Lower lobe of right lung (tissue), 2 donors: ENCODE data around the gene HECW1. TPM values are rescaled to one million over a fixed set of nuclear protein-coding genes. Genes with fewer than 3 reads are reported as not detected.
A peak's percentile ranks its signal among the peaks of the same experiment; 100 is the strongest.
"Not testable (repeated sequence)": the region's sequence is repeated elsewhere in the genome, so short reads cannot be mapped to it uniquely, and the experiment has no call there.

ENCODE experiments used
- ATAC-seq, 2 donors: fragments of 200-7000 bp; cut with Tn5 transposase; one replicate each; pipeline ENCODE4 v1.9.1; 2020 to 2022; ENCODE audit warnings: mild to moderate bottlenecking in 2 of 2, moderate library complexity in 2 of 2
- DNase-seq: peaks from one replicate; pipeline ENCODE4 v3.0.0-alpha.2; 2020
- H3K27ac ChIP-seq: fragments of 200-600 bp; one replicate; pipeline ENCODE4 v1.8.0; 2022
- H3K27me3 ChIP-seq: fragments of 200-600 bp; one replicate; pipeline ENCODE4 v1.8.0; 2022; ENCODE audit warnings: low read depth
- H3K36me3 ChIP-seq: fragments of 200-600 bp; one replicate; pipeline ENCODE4 v1.8.0; 2022; ENCODE audit warnings: mild to moderate bottlenecking
- H3K4me1 ChIP-seq: fragments of 200-600 bp; one replicate; pipeline ENCODE4 v1.8.0; 2022
- H3K4me3 ChIP-seq: fragments of 200-600 bp; one replicate; pipeline ENCODE4 v1.8.0; 2022; ENCODE audit warnings: mild to moderate bottlenecking
- H3K9me3 ChIP-seq: fragments of 200-600 bp; one replicate; pipeline ENCODE4 v1.8.0; 2022
- intact Hi-C: fragments of 100-400 bp; cut with DNase I; formaldehyde crosslinking; loops from one replicate; pipeline ENCODE4 v1.11.0; 2022
- total RNA-seq: library from RNA; stranded (reverse); fragmentation: NEBNext Ultra II Directional; extraction: Animal tissue kit (Norgen Biotek cat#: 25700); gene quantifications from one replicate; pipeline ENCODE4 v1.2.1, GENCODE V29; 2021
- TF ChIP-seq, protein P1 (sequence below): fragments of 200-600 bp; IDR thresholded peaks from one replicate; pipeline ENCODE4 v1.8.0; 2022; ENCODE audit warnings: antibody characterized with exemption, mild to moderate bottlenecking
- donor health status: DM: no; HTN: yes; CAD: no; lungs with severe emphysema.

Gene HECW1
- total RNA-seq, 1 donor from 2014 or later = 0.06 TPM

DNA sequence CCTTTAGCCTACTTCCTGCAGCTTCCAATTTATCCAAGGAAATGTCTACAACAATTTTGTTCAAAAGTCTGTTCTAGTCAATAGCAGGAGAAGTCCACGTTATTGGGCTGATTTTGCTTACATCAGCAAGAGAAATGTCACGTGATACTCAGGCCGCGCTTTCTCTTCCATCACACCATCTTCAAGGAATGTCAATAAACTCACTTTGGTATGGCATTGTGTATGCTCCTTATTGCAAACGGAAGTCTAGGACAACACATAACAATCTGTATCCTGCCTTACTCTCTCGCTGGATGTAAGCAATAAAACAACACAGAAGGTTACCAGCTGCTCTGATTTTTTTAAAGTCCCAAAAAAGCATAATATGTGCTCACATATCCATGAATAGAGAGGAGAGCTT, 453.3 kb downstream of the HECW1 start:
- no peak for ATAC-seq
- Histone ChIP-seq H3K27ac (no peak overlapping the region), H3K4me1 (no peaks in the 10 kb centered on the region), H3K4me3 (no peak overlapping the region), H3K9me3 (no peaks in the 10 kb centered on the region), H3K36me3 (no peaks in the 10 kb centered on the region), H3K27me3 (no peaks in the 10 kb centered on the region)
- DNase-seq = no peak
- intact Hi-C loops = no loop called here
- TF ChIP-seq, protein P1, sequence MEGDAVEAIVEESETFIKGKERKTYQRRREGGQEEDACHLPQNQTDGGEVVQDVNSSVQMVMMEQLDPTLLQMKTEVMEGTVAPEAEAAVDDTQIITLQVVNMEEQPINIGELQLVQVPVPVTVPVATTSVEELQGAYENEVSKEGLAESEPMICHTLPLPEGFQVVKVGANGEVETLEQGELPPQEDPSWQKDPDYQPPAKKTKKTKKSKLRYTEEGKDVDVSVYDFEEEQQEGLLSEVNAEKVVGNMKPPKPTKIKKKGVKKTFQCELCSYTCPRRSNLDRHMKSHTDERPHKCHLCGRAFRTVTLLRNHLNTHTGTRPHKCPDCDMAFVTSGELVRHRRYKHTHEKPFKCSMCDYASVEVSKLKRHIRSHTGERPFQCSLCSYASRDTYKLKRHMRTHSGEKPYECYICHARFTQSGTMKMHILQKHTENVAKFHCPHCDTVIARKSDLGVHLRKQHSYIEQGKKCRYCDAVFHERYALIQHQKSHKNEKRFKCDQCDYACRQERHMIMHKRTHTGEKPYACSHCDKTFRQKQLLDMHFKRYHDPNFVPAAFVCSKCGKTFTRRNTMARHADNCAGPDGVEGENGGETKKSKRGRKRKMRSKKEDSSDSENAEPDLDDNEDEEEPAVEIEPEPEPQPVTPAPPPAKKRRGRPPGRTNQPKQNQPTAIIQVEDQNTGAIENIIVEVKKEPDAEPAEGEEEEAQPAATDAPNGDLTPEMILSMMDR = no peak

DNA sequence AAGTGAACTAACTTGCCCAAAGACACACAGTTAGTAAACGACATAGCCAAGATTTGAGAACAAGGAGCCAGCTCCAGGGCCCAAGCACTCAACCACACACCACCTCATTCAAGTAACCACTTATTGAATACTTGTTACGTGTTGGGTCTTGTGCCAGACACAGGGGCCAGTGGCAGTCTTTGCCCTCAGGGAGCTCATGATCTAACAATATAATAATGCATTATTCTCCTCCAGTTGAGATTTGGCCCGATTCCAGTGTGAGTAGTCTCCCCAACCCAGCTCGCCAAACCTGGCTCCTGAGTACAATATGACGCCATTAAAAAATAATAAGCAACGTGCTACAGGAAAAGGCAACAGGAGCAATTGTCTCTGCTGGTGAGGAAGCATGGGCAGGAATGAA, 456.1 kb downstream of the HECW1 start:
- Histone ChIP-seq H3K4me1 (no peaks in the 10 kb centered on the region), H3K27ac (no peak overlapping the region), H3K36me3 (no peaks in the 10 kb centered on the region), H3K27me3 (no peaks in the 10 kb centered on the region), H3K4me3 (no peak overlapping the region), H3K9me3 (no peaks in the 10 kb centered on the region)
- TF ChIP-seq, protein P1 = no peak
- ATAC-seq = no peak
- no peak for DNase-seq
- intact Hi-C loops = no loop called here

DNA sequence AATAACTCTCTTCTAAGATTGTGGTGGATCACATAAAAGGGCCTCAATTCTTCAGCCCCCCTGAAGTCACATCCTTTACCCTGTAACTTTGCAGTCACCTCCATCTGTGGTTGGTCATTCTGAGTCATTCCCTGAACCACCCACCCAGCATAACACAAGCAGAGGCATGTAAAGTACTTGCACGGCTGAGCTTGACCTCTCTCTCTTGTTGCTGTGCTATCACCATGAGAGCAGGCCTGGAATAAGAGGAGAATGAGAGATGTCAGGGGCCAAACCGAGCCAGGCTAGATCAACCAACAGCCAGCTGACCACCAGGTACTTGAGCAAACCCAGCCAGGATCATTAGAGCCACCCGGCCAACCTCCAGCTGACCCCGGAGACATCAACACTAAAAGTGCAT, 457.0 kb downstream of the HECW1 start:
- Histone ChIP-seq H3K4me1 (no peaks in the 10 kb centered on the region), H3K4me3 (no peak overlapping the region), H3K9me3 (no peaks in the 10 kb centered on the region), H3K36me3 (no peaks in the 10 kb centered on the region), H3K27ac (no peak overlapping the region), H3K27me3 (no peaks in the 10 kb centered on the region)
- DNase-seq (no peak), ATAC-seq (no peak)
- TF ChIP-seq, protein P1 = no peak
- intact Hi-C loops = no loop called here

DNA sequence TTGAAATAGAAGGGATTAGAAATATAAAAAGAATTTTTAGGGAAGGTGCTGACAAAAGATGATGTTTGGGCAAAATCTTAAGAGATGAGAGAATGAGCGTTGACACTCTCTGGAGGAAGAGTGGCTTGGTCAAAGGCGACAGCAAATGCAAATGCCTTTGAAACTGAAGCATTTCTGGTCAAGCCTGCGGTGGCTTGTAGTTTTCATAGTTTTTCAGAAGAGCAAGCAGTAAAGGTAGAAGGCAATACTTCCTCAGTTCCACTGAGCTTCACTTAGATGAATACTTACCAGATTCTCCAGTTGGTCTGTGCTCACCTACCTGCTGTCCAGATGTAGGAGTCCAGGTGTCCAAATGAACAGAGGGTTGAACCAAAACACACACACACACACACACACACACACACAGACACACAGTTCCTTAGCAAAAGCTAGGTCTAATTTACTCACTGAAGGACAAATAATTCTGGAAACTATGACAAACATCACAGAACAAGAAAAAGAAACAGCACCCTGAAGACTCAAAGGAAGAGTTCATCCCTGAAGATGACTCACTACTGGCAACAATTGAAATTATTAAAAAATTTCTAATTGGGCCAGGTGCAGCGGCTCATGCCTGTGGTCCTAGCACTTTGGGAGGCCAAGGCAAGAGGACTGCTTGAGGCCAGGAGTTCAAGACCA, 458.4 kb downstream of the HECW1 start:
- intact Hi-C loops = loop anchor here (10.0 kb wide), 1 partner anchor 264 kb away; no protein-coding TSS in a partner anchor
- TF ChIP-seq, protein P1 = no peak
- ATAC-seq = no peak

DNA sequence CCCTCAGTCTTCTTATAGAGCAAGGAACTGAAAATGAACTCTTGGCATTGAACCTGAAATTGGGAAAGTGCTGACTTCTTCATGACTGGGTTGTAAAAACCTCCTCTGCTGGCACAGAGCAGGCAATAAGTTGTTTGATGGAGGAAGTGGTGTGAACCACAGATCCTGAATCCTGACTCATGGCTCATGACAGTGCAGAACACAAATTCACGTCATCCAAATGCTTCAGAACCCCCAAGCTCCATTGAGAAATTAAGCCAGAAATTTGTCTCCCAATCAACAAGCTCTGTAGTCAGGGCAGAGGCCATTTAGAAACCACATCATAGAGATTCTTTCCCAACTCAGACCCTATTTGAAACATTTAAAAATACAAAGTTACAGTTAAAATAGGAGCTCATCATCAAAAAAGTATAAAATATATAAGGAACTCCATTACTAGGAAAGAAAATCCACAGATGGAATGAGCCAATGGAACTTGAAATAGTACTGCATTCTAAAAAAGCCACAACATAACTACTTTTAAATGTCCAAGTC, 460.1 kb downstream of the HECW1 start:
- Histone ChIP-seq H3K9me3 (no peaks in the 10 kb centered on the region), H3K27ac (no peak overlapping the region), H3K4me1 (no peaks in the 10 kb centered on the region), H3K27me3 (no peaks in the 10 kb centered on the region), H3K36me3 (no peaks in the 10 kb centered on the region), H3K4me3 (no peak overlapping the region)
- ATAC-seq = peak; percentile 91 to 95
- intact Hi-C loops = loop anchor here (10.0 kb wide), 1 partner anchor 262 kb away; no protein-coding TSS in a partner anchor
- TF ChIP-seq, protein P1 = no peak
- DNase-seq = no peak

More for the DNA sequence above, 458.4 kb downstream of the HECW1 start:
- no peak overlapping the region for H3K27ac ChIP-seq
- H3K27me3 ChIP-seq = no peaks in the 10 kb centered on the region
- no peaks in the 10 kb centered on the region for H3K4me1 ChIP-seq
- H3K36me3 ChIP-seq = no peaks in the 10 kb centered on the region
- no peak for DNase-seq
- H3K9me3 ChIP-seq = no peaks in the 10 kb centered on the region
- H3K4me3 ChIP-seq = no peak overlapping the region

DNA sequence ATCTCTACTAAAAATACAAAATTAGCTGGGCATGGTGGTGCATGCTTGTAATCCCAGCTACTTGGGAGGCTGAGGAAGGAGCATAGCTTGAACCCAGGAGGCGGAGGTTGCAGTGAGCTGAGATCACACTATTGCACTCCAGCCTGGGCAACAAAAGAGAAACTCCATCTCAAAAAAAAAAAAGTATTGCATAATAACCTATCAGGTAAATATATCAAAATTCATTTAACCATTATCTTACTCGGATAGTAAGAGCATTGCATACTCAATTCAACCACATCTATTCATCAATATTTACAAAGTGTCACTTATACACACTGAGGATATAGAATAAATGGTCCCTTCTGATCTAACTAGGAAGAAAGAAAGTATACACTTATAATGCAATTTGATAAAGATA, 461.4 kb downstream of the HECW1 start:
- H3K36me3 ChIP-seq, H3K9me3 ChIP-seq, H3K4me1 ChIP-seq, H3K4me3 ChIP-seq, ATAC-seq, DNase-seq, H3K27ac ChIP-seq, H3K27me3 ChIP-seq: not testable (repeated sequence)
- intact Hi-C loops = loop anchor here (10.0 kb wide), 1 partner anchor 261 kb away; no protein-coding TSS in a partner anchor
